GM19193 (cell line): ENCODE measurements around the gene NACAD.

Experiments used
- POLR2A ChIP-seq: IDR thresholded peaks from 4 replicates; pipeline ENCODE4 v1.6.1; 2011; ENCODE audit not compliant: insufficient read depth, insufficient read length; ENCODE audit errors: extremely low read depth

The NACAD gene

GRCh38 chr7:45064047-45064725 lies 24.6 kb downstream of the NACAD start:
- TF ChIP-seq POLR2A = no peak

- TF ChIP-seq POLR2A = no peak
Measured at GRCh38 chr7:45061806-45062425, 26.9 kb downstream of the NACAD start.

- no peak for TF ChIP-seq POLR2A
Measured at GRCh38 chr7:45061352-45061751, 27.4 kb downstream of the NACAD start.

GRCh38 chr7:45060295-45060694 lies 28.5 kb downstream of the NACAD start:
- TF ChIP-seq POLR2A = no peak

GRCh38 chr7:45057878-45058277 lies 30.9 kb downstream of the NACAD start:
- no peak for TF ChIP-seq POLR2A

- TF ChIP-seq POLR2A = no peak
Measured at GRCh38 chr7:45055594-45056219, 33.1 kb downstream of the NACAD start.

GRCh38 chr7:45055016-45055415 lies 33.8 kb downstream of the NACAD start:
- no peak for TF ChIP-seq POLR2A

GRCh38 chr7:45054442-45054841 lies 34.3 kb downstream of the NACAD start:
- no peak for TF ChIP-seq POLR2A

GRCh38 chr7:45053941-45054340 lies 34.8 kb downstream of the NACAD start:
- no peak for TF ChIP-seq POLR2A

- no peak for TF ChIP-seq POLR2A
Measured at GRCh38 chr7:45053401-45053800, 35.4 kb downstream of the NACAD start.

GRCh38 chr7:45052011-45052410 lies 36.8 kb downstream of the NACAD start:
- TF ChIP-seq POLR2A = no peak

GRCh38 chr7:45050198-45050597 lies 38.6 kb downstream of the NACAD start:
- TF ChIP-seq POLR2A = no peak

GRCh38 chr7:45048748-45049147 lies 40.0 kb downstream of the NACAD start:
- TF ChIP-seq POLR2A = no peak

GRCh38 chr7:45044338-45044737 lies 44.4 kb downstream of the NACAD start:
- TF ChIP-seq POLR2A = no peak

- no peak for TF ChIP-seq POLR2A
Measured at GRCh38 chr7:45039106-45039505, 49.7 kb downstream of the NACAD start.

- no peak for TF ChIP-seq POLR2A
Measured at GRCh38 chr7:45037876-45038275, 50.9 kb downstream of the NACAD start.

- no peak for TF ChIP-seq POLR2A
Measured at GRCh38 chr7:45036796-45037195, 52.0 kb downstream of the NACAD start.

- TF ChIP-seq POLR2A = no peak
Measured at GRCh38 chr7:45036317-45036716, 52.5 kb downstream of the NACAD start.
